Epithelial cell of esophagus (primary cell): ENCODE results near the gene DDX51.

ENCODE experiments used
- DNase-seq: peaks from one replicate; pipeline ENCODE4 v3.0.0; 2010; ENCODE audit warnings: low read depth
- H3K4me3 ChIP-seq: 2 replicates; pipeline ENCODE4 v1.5.1; 2011; ENCODE audit warnings: mild to moderate bottlenecking, low read length, control low read depth
- CTCF ChIP-seq: IDR thresholded peaks from 2 replicates; pipeline ENCODE4 v1.5.1; 2011; ENCODE audit warnings: low read depth, mild to moderate bottlenecking, low read length, control low read depth, inconsistent platforms; ENCODE audit not compliant: insufficient read depth; ENCODE audit errors: missing control alignments

The DDX51 gene

GRCh38 chr12:132144115-132144809, at the start of gene DDX51, which contains the start of gene NOC4L:
TSS of gene DDX51 (minus strand) at chr12:132144319. CDS start at chr12:132144296, 23 bp downstream.
TSS of gene NOC4L (plus strand) at chr12:132144457. CDS start at chr12:132144489, 32 bp downstream.
- DNase-seq: peak; percentile 96
- TF ChIP-seq CTCF: no peak
- H3K4me3 ChIP-seq: peak within 1 kb of the TSS; percentile 81

GRCh38 chr12:132191715-132192553, 47.8 kb upstream of the DDX51 start:
- no peak for DNase-seq
- TF ChIP-seq CTCF: no peak
- H3K4me3 ChIP-seq: no peak overlapping the region

GRCh38 chr12:132190834-132191500, 46.8 kb upstream of the DDX51 start:
- H3K4me3 ChIP-seq: no peak overlapping the region
- no peak for TF ChIP-seq CTCF
- DNase-seq: no peak

GRCh38 chr12:132190012-132190755, 46.1 kb upstream of the DDX51 start:
- no peak for TF ChIP-seq CTCF
- peak; percentile 4 for DNase-seq
- peak overlapping the region; percentile 50 for H3K4me3 ChIP-seq

- peak; percentile 6 for TF ChIP-seq CTCF
- peak overlapping the region; percentile 50 for H3K4me3 ChIP-seq
- peak; percentile 89 for DNase-seq
These were observed 45.4 kb upstream of the DDX51 start for GRCh38 chr12:132189378-132190011.

- TF ChIP-seq CTCF: no peak
- no peak for DNase-seq
- peak overlapping the region; percentile 50 for H3K4me3 ChIP-seq
These were observed 44.8 kb upstream of the DDX51 start for GRCh38 chr12:132188916-132189325.
